K562 (cell line): ENCODE results near the gene GPR162. TPM values are rescaled to one million over a fixed set of nuclear protein-coding genes. Genes with fewer than 3 reads are reported as not detected.

Source experiments
- BCLAF1 ChIP-seq, 2 experiments: fragments of 450-650 bp in 1 of 2; IDR thresholded peaks; 2 replicates each; pipeline ENCODE4 v1.6.1; 2011 to 2017; ENCODE audit warnings: low read depth in 2 of 2, antibody characterized with exemption in 1 of 2, borderline replicate concordance in 1 of 2, low read length in 1 of 2, mild to moderate bottlenecking in 1 of 2, mixed read lengths in 1 of 2; ENCODE audit not compliant: control insufficient read depth in 1 of 2
- BRF2 ChIP-seq: IDR thresholded peaks from 3 replicates; pipeline ENCODE4 v1.6.1; 2011; ENCODE audit warnings: borderline replicate concordance, mild to moderate bottlenecking; ENCODE audit not compliant: insufficient read length, insufficient read depth
- HNRNPK ChIP-seq: fragments of 200-400 bp; formaldehyde crosslinking; IDR thresholded peaks from one replicate; pipeline ENCODE4 v1.6.1; 2018; ENCODE audit warnings: mild to moderate bottlenecking, low read depth, low read length; ENCODE audit not compliant: poor library complexity, severe bottlenecking
- NONO ChIP-seq, 2 experiments: fragments of 200-400 bp in 1 of 2; fragments of 450-650 bp in 1 of 2; formaldehyde crosslinking in 1 of 2; IDR thresholded peaks; 2 replicates each; pipeline ENCODE4 v1.6.1; 2017; ENCODE audit warnings: low read depth in 2 of 2, mild to moderate bottlenecking in 2 of 2, moderate library complexity in 2 of 2, low read length in 1 of 2
- POLR2AphosphoS2 ChIP-seq: IDR thresholded peaks from 2 replicates; pipeline ENCODE4 v1.6.1; 2012; ENCODE audit warnings: low read length, improper control_type of control experiment
- POLR2G ChIP-seq: fragments of 200-400 bp; formaldehyde crosslinking; IDR thresholded peaks from 2 replicates; pipeline ENCODE4 v1.6.1; 2017; ENCODE audit warnings: low read depth, mild to moderate bottlenecking, antibody characterized with exemption, low read length, moderate library complexity
- RBFOX2 ChIP-seq: fragments of 200-400 bp; formaldehyde crosslinking; IDR thresholded peaks from 2 replicates; pipeline ENCODE4 v1.6.1; 2017; ENCODE audit warnings: low read depth, mild to moderate bottlenecking, low read length, moderate library complexity
- RBM22 ChIP-seq: fragments of 200-400 bp; formaldehyde crosslinking; IDR thresholded peaks from 2 replicates; pipeline ENCODE4 v1.6.1; 2018; ENCODE audit warnings: low read length, low read depth; ENCODE audit not compliant: poor library complexity, severe bottlenecking
- TRIM28 ChIP-seq: fragments of 450-650 bp; IDR thresholded peaks from 2 replicates; pipeline ENCODE4 v1.6.1; 2017
- ZBED1 ChIP-seq: IDR thresholded peaks from 2 replicates; pipeline ENCODE4 v1.6.1; 2014
- ZBTB2 ChIP-seq: fragments of 450-650 bp; IDR thresholded peaks from 2 replicates; pipeline ENCODE4 v1.6.1; 2016; ENCODE audit warnings: antibody characterized with exemption
- ZNF507 ChIP-seq: conservative IDR thresholded peaks from 2 replicates; pipeline ENCODE4 v1.6.1; 2017; ENCODE audit warnings: missing genetic modification characterization, missing compliant biosample characterization
- polyA plus RNA-seq, 8 experiments: library from polyadenylated mRNA; depleted of rRNA in 4 of 8; stranded (reverse) in 5 of 8; unstranded in 3 of 8; fragments of >200 nt; fragmentation: Nextera tagmentation in 2 of 8; fragmentation: Illumina TruSeq in 1 of 8; extraction: Ambion mirVana in 2 of 8; extraction: Trizol in 1 of 8; gene quantifications; 2 replicates each; pipeline versions ENCODE4 v1.2.1 to v1.2.3, GENCODE V29; 2011 to 2014; ENCODE audit warnings: inconsistent platforms in 1 of 8, missing spikeins in 1 of 8
- total RNA-seq, 7 experiments: library from RNA; depleted of rRNA in 6 of 7; stranded (reverse); fragments of >200 nt in 6 of 7; fragmentation: Illumina TruSeq in 2 of 7; extraction: Trizol in 2 of 7; gene quantifications; 2 replicates each; pipeline versions ENCODE4 v1.2.1 to v1.2.3, GENCODE V29; 2011 to 2021; ENCODE audit warnings: low replicate concordance in 1 of 7
- TF ChIP-seq, protein P1 (sequence below): fragments of 250-450 bp; sonication (Bioruptor Pico); IDR thresholded peaks from 2 replicates; pipeline ENCODE4 v1.4.0; 2020; ENCODE audit warnings: borderline replicate concordance

GPR162 gene
- total and polyA plus RNA-seq, 9 of the 15 experiments (the other 6 are each of a cell fraction or from before 2014, with no cell fraction given) = 0.65 to 1.8 (median 1.1) TPM; not detected in 2

GRCh38 chr12:6871052-6871957 lies 49.7 kb downstream of the GPR162 start (continued):
- no peak for TF ChIP-seq BRF2
- TF ChIP-seq, protein P1, sequence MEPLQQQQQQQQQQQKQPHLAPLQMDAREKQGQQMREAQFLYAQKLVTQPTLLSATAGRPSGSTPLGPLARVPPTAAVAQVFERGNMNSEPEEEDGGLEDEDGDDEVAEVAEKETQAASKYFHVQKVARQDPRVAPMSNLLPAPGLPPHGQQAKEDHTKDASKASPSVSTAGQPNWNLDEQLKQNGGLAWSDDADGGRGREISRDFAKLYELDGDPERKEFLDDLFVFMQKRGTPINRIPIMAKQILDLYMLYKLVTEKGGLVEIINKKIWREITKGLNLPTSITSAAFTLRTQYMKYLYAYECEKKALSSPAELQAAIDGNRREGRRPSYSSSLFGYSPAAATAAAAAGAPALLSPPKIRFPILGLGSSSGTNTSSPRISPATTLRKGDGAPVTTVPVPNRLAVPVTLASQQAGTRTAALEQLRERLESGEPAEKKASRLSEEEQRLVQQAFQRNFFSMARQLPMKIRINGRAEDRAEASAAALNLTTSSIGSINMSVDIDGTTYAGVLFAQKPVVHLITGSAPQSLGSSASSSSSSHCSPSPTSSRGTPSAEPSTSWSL (CRISPR knock-in tag) = no peak
- 0 out of 2 replicates have a peak, but pooled peaks have one; percentile 21 for TF ChIP-seq ZBED1
- no peak for TF ChIP-seq ZBTB2
- TF ChIP-seq ZNF507 (tag) = no peak
- peak; percentile 32 for TF ChIP-seq RBM22
- 0 out of 4 replicates have a peak, but pooled peaks of 1 of the 2 experiments have one; percentile 14 for TF ChIP-seq BCLAF1 (IDR thresholded peaks at IDR 0.05; ENCODE audit: borderline replicate concordance in 1 of 2, control insufficient read depth in 1 of 2, low read depth in 2 of 2, low read length in 1 of 2)
- TF ChIP-seq POLR2G = peak; percentile 63
- TF ChIP-seq NONO (IDR thresholded peaks at IDR 0.05; ENCODE audit: low read depth in 2 of 2, low read length in 1 of 2) = peak in 1 of 2 experiments; percentile 20; a peak in 1 of 4 replicates
- no peak for TF ChIP-seq HNRNPK
- TF ChIP-seq POLR2AphosphoS2 = peak; percentile 90
- TF ChIP-seq RBFOX2 = peak; percentile 72
- TF ChIP-seq TRIM28 = no peak
- TF ChIP-seq, all 486 proteins: peak for 16
